Ovary (tissue), 9 donors: ENCODE measurements around the gene PBLD. TPM values are rescaled to one million over a fixed set of nuclear protein-coding genes. Genes with fewer than 3 reads are reported as not detected.

Experiments used
- DNase-seq, 5 donors: peaks; one replicate each; pipeline ENCODE4 v3.0.0-alpha.2; 2019 to 2020
- H3K27ac ChIP-seq, 2 donors: fragments of 200-600 bp; one replicate each; pipeline versions ENCODE4 v1.5.1 to v1.8.0; 2019 to 2022
- H3K27me3 ChIP-seq: fragments of 200-600 bp; one replicate; pipeline ENCODE4 v1.8.0; 2022
- H3K36me3 ChIP-seq: fragments of 200-600 bp; sonication (generic); one replicate; pipeline ENCODE4 v1.5.1; 2019
- H3K4me1 ChIP-seq: one replicate; pipeline ENCODE4 v1.8.1; 2013; ENCODE audit warnings: mild to moderate bottlenecking, moderate library complexity; ENCODE audit not compliant: insufficient read depth
- H3K4me3 ChIP-seq: fragments of 200-600 bp; sonication (generic); one replicate; pipeline ENCODE4 v1.5.1; 2017
- H3K9me3 ChIP-seq, 2 donors: fragments of 200-600 bp in 1 of 2; sonication (generic) in 1 of 2; one replicate each; pipeline versions ENCODE4 v1.5.1 to v1.8.1; 2013 to 2019; ENCODE audit warnings: mild to moderate bottlenecking in 1 of 2, moderate library complexity in 1 of 2
- EP300 ChIP-seq: sonication (generic); formaldehyde crosslinking; IDR thresholded peaks from one replicate; pipeline ENCODE4 v1.6.1; 2017; ENCODE audit warnings: antibody characterized with exemption
- POLR2A ChIP-seq: fragments of 450-650 bp; IDR thresholded peaks from one replicate; pipeline ENCODE4 v1.6.1; 2017; ENCODE audit warnings: antibody characterized with exemption, mild to moderate bottlenecking, moderate library complexity
- WGBS, 3 donors: extraction: QIAGEN DNeasy Blood & Tissue Kit in 1 of 3; methylation state at CpG; one replicate each; pipeline versions ENCODE4 v1.1.5 to v1.1.7; 2013 to 2017; 5-methylcytosine and 5-hydroxymethylcytosine counted together
- intact Hi-C, 4 donors: fragments of 100-400 bp; cut with DNase I; formaldehyde crosslinking; loops; one replicate each; pipeline versions ENCODE4 v1.11.0 to v1.15.1; 2022 to 2023
- polyA plus RNA-seq, 2 donors: library from polyadenylated mRNA; stranded (reverse); fragments of 200-250 nt in 1 of 2; fragments of 350-450 nt in 1 of 2; fragmentation: Illumina TruSeq in 1 of 2; extraction: RNeasy Lipid Tissue Mini Kit (QIAGEN cat#74804) in 1 of 2; gene quantifications; one replicate each; pipeline ENCODE4 v1.2.3, GENCODE V29; 2013 to 2014
- total RNA-seq, 7 donors: library from RNA; depleted of rRNA in 2 of 7; stranded (reverse); fragments of >200 nt in 2 of 7; fragmentation: NEBNext Ultra II Directional in 3 of 7; extraction: Animal tissue kit (Norgen Biotek cat#: 25700) in 3 of 7; gene quantifications; one replicate each; pipeline versions ENCODE4 v1.1.0 to v1.2.4, GENCODE V29; 2016 to 2023
- TF ChIP-seq, protein P1 (sequence below), 3 donors: fragments of 450-650 bp in 2 of 3; fragments of 200-600 bp in 1 of 3; IDR thresholded peaks; one replicate each; pipeline versions ENCODE4 v1.5.1 to v1.8.0; 2016 to 2022; ENCODE audit warnings: antibody characterized with exemption in 3 of 3, mild to moderate bottlenecking in 1 of 3
- donor health status: DM: no; HTN: no; CAD: no; lungs with moderate emphysema.
- donor health status: DM: no; HTN: no; CAD: no.
- donor health status: Bipolar disorder and iron deficiency.
- donor health status: DM: yes; HTN: yes; CAD: no.
- donor health status: DM: no; HTN: no; CAD: no.
- donor health status: DM: yes; HTN: yes; CAD: no.

PBLD gene
- total and polyA plus RNA-seq, 9 donors, result 2.5 to 7.8 (median 3.0) TPM

DNA sequence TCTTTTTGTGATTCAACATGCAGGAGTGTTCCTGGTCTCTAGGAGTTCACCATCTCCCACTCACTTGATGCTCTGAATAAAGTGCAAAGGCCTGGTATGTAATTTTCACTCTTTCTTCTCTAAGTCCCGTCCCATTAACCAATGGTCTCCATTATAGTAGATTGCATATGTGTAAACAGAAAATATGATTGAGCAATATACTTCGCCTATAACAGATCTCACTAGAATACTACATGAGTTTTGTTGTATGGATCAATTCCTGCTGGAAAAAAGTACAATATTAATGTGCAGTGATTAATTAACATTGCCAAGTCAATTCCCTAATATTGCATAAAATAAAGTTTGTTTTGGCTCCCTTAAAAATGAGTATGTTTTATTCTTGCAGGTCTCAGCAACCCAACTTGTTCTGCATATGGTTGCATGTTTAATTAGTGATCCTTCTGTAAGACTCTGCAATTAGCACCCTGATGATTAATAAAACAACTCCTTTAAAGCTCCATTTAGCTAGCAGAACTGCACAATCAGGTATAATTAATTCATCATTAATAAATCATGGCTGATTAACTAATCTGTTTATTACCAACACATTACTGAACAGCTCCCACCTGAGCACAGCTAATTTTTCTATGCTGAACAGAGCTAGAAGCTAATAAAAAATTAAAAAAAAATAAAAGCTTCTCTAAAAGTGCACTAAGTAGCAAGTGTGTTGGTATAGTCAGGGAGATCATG lies 63.0 kb downstream of the PBLD start:
- TF ChIP-seq, protein P1, sequence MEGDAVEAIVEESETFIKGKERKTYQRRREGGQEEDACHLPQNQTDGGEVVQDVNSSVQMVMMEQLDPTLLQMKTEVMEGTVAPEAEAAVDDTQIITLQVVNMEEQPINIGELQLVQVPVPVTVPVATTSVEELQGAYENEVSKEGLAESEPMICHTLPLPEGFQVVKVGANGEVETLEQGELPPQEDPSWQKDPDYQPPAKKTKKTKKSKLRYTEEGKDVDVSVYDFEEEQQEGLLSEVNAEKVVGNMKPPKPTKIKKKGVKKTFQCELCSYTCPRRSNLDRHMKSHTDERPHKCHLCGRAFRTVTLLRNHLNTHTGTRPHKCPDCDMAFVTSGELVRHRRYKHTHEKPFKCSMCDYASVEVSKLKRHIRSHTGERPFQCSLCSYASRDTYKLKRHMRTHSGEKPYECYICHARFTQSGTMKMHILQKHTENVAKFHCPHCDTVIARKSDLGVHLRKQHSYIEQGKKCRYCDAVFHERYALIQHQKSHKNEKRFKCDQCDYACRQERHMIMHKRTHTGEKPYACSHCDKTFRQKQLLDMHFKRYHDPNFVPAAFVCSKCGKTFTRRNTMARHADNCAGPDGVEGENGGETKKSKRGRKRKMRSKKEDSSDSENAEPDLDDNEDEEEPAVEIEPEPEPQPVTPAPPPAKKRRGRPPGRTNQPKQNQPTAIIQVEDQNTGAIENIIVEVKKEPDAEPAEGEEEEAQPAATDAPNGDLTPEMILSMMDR (IDR thresholded peaks at IDR 0.05), result no peak
- TF ChIP-seq EP300, result no peak
- no peak for TF ChIP-seq POLR2A
- Histone ChIP-seq H3K27me3 (no peaks in the 10 kb centered on the region), H3K36me3 (no peaks in the 10 kb centered on the region), H3K9me3 (no peaks in the 10 kb centered on the region), H3K27ac (no peak overlapping the region), H3K4me3 (no peak overlapping the region), H3K4me1 (peaks cover 1% of the 10 kb centered on the region)
- WGBS, 3 donors, result 81 to 95% (median 89%) methylated on average over 2 of the region's 2 CpGs
- intact Hi-C loops, result no loop called here
- no peak for DNase-seq

DNA sequence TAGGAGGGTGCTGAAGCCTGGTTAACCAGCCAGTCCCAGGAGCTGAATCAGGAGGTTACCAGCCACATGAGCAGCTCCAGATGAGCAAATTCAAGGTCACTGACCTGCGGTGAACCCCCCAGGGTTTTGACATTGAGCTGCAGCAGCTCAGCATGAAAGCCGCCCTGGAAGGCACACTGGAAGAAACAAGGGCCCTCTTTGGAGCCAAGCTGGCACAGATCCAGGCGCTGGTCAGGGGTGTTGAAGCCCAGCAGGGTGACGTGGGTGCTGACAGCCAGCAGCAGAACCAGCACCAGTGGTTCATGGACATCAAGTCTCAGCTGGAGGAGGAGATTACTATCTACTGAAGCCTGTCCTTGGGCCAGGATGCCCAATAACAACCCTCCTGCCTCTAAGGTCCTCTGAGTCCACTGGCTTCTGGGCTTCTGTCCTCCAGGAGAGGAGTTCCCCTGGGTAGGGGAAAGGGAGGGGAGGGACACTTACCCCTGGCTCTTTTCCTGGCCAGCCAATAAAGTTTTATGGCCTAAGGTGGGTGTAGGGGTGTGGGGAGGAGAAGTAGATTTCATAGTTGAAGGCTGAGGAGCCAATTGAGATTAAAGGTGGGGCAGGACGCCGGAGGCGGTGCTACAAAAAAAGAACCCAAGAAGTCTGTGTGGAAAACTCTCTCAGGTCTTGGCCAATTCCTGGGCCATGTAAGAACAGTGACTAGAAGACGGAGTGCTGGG lies 71.4 kb downstream of the PBLD start:
- TF ChIP-seq, protein P1 (IDR thresholded peaks at IDR 0.05), result no peak
- no peak for TF ChIP-seq EP300
- TF ChIP-seq POLR2A, result no peak
- intact Hi-C loops, result no loop called here
- 85 to 95% (median 87%) methylated on average over 7 to 8 of the region's 8 CpGs for WGBS, 3 donors
- DNase-seq, result peak in 1 of 5 donors; percentile 17
- H3K27ac ChIP-seq, result no peak overlapping the region
- no peaks in the 10 kb centered on the region for H3K4me1 ChIP-seq
- H3K4me3 ChIP-seq, result no peak overlapping the region
- H3K36me3 ChIP-seq, result no peaks in the 10 kb centered on the region
- H3K27me3 ChIP-seq, result no peaks in the 10 kb centered on the region
- no peaks in the 10 kb centered on the region for H3K9me3 ChIP-seq

DNA sequence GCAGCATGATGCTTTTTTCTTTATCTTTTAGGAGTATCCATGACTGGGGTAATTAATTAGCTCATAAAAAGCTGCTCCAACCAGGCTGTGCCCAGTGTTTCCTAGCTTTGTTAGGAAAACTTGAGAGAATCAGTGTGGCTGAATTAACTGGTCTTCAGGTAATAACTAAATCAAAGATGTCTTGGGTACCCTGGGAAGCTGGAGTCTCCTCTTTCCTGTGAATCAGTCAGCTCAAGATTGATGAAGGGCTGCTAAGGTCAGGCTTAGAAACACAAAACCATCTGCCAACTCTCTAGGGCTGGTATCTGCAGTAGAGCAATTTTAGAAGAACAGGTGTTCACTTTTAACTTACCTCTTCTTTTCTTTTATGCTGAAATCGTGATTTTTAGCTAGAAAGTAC lies 79.4 kb downstream of the PBLD start:
- DNase-seq, result no peak
- no peak overlapping the region for H3K27ac ChIP-seq
- H3K4me1 ChIP-seq, result no peaks in the 10 kb centered on the region
- TF ChIP-seq, protein P1 (IDR thresholded peaks at IDR 0.05), result no peak
- TF ChIP-seq POLR2A (no peak), EP300 (no peak)
- no peaks in the 10 kb centered on the region for H3K9me3 ChIP-seq
- H3K27me3 ChIP-seq, result no peaks in the 10 kb centered on the region
- 25 to 53% (median 42%) methylated on average over 1 of the region's 1 CpG for WGBS, 3 donors
- no peaks in the 10 kb centered on the region for H3K36me3 ChIP-seq
- intact Hi-C loops, result no loop called here
- H3K4me3 ChIP-seq, result no peak overlapping the region

DNA sequence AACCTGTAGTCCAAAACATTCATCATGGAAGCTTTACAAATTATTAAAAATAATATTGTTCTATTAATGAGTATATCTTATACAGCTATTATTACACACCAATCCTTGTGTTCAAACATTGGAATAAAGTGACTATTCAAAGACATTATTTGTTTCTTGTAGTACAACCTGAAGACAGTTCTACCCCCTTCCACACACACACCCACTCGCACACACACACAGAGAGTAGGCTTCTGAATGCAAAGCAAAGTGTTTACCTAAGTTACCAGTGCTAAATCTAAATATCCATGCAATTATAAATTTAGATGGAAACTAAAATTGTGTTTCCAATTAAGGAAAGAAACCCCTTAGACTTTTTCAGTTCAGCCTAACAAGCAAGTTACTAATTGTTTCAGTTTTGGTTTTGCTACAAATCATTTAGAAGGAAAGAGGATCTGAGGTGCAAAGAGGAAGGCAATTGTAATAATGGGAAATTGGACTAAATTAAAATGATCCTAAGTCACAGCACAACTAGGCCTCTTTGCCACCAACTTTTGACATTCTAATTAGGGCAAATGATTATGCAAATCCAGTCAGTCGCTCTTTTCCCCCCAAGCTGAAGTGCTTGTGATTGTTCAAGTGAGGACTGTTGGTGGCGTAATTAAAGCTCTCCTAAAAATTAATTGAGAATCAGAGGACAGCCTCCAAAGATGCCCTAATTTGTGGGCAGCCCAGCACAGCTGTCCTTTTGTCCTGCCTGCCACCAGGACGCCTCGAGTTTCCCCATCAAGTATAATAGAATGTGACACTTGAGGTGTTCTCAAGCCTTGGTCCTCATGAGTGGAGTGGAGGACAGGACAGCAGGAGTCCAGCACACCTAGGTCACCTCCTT lies 80.9 kb downstream of the PBLD start:
- 87 to 94% (median 88%) methylated on average over 5 of the region's 5 CpGs for WGBS, 3 donors
- no peak for TF ChIP-seq EP300
- no peak for TF ChIP-seq POLR2A
- TF ChIP-seq, protein P1 (IDR thresholded peaks at IDR 0.05), result no peak
- Histone ChIP-seq H3K4me1 (no peaks in the 10 kb centered on the region), H3K27ac (no peak overlapping the region), H3K4me3 (no peak overlapping the region), H3K9me3 (no peaks in the 10 kb centered on the region), H3K27me3 (no peaks in the 10 kb centered on the region), H3K36me3 (no peaks in the 10 kb centered on the region)
- DNase-seq, result no peak
- intact Hi-C loops, result no loop called here
